Spleen (tissue), 7 donors: Measurements from ENCODE around the gene KIAA1217.

Source experiments
- CTCF ChIP-seq, 11 experiments: fragments of 200-600 bp in 7 of 11; fragments of 450-650 bp in 4 of 11; sonication (generic) in 4 of 11; IDR thresholded peaks in 8 of 11; conservative IDR thresholded peaks in 3 of 11; 1 replicate in 7 of 11; 2 replicates in 4 of 11; pipeline versions ENCODE4 v1.4.0 to v1.8.0; 2016 to 2021; ENCODE audit warnings: antibody characterized with exemption in 11 of 11, inconsistent platforms in 4 of 11, mild to moderate bottlenecking in 1 of 11
- POLR2A ChIP-seq, 3 donors: fragments of 450-650 bp; IDR thresholded peaks; one replicate each; pipeline ENCODE4 v1.5.1; 2017; ENCODE audit warnings: antibody characterized with exemption in 3 of 3, mild to moderate bottlenecking in 1 of 3
- POLR2AphosphoS5 ChIP-seq, 3 donors: sonication (generic); formaldehyde crosslinking; IDR thresholded peaks; one replicate each; pipeline ENCODE4 v1.5.1; 2017; ENCODE audit warnings: antibody characterized with exemption in 3 of 3
- donor health status: DM: no; HTN: no; CAD: no; lungs with moderate emphysema.
- donor health status: DM: no; HTN: no; CAD: no.
- donor health status: DM: no; HTN: no; CAD: no.

GRCh38 chr10:24406809-24407483 lies 198.0 kb downstream of the KIAA1217 start:
- no peak for TF ChIP-seq POLR2A (IDR thresholded peaks at IDR 0.05)
- no peak for TF ChIP-seq CTCF (IDR thresholded peaks at IDR 0.05 in 8 of 11, conservative IDR thresholded peaks at IDR 0.05 in 3 of 11)
- no peak for TF ChIP-seq POLR2AphosphoS5 (IDR thresholded peaks at IDR 0.05)
